ENCODE data around the gene OLA1.
A peak's percentile ranks its signal among the peaks of the same experiment; 100 is the strongest.

Gene OLA1

DNA sequence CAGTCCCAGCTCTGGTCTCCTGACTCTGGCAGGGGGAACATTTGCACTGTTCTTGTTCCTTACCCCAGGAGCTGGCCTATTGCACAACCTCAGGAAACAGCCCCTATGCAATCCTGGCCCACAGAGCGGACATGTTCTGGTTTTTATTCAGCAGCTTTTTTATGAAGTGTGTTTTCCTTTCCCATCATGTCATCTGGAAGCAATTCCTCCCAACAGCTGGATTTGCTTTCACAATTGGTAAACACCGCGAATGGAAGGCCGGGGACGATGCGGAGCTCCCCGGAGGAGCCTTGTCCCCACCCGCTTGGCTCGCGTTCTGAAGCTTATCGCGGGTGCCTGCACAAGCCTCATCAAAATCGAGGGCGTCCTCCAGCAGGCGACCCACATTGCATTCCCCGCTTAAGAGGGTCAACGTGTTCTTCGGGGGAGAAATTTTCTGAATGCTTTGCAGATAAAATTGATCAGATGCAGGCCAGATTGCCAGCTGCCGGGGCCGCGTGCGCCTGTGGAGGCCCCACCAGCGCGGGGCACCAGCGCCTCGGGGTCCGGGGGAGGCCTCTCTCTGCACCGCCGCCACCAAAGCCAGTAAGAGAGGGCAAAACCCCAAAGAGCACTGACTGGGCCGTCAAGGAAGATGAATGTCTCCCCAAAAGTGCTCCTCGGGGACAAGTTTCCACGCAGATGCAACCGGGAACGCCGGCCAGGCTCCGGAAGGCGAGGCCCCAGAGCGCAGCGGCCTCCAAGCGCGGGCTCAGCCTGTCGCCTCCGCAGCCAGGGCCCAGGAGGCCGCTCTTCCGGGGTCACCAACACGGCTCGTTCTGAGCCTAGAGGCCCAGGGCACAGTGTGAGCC, 222.8 kb downstream of the OLA1 start:
- H3K4me3 ChIP-seq (ENCODE audit: low read depth, low read length): no peak overlapping the region
- TF ChIP-seq, protein P1, sequence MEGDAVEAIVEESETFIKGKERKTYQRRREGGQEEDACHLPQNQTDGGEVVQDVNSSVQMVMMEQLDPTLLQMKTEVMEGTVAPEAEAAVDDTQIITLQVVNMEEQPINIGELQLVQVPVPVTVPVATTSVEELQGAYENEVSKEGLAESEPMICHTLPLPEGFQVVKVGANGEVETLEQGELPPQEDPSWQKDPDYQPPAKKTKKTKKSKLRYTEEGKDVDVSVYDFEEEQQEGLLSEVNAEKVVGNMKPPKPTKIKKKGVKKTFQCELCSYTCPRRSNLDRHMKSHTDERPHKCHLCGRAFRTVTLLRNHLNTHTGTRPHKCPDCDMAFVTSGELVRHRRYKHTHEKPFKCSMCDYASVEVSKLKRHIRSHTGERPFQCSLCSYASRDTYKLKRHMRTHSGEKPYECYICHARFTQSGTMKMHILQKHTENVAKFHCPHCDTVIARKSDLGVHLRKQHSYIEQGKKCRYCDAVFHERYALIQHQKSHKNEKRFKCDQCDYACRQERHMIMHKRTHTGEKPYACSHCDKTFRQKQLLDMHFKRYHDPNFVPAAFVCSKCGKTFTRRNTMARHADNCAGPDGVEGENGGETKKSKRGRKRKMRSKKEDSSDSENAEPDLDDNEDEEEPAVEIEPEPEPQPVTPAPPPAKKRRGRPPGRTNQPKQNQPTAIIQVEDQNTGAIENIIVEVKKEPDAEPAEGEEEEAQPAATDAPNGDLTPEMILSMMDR (IDR thresholded peaks at IDR 0.05; ENCODE audit: insufficient read depth, low read depth, low read length, missing control alignments): no peak
- no peak for DNase-seq (ENCODE audit: low read depth)

DNA sequence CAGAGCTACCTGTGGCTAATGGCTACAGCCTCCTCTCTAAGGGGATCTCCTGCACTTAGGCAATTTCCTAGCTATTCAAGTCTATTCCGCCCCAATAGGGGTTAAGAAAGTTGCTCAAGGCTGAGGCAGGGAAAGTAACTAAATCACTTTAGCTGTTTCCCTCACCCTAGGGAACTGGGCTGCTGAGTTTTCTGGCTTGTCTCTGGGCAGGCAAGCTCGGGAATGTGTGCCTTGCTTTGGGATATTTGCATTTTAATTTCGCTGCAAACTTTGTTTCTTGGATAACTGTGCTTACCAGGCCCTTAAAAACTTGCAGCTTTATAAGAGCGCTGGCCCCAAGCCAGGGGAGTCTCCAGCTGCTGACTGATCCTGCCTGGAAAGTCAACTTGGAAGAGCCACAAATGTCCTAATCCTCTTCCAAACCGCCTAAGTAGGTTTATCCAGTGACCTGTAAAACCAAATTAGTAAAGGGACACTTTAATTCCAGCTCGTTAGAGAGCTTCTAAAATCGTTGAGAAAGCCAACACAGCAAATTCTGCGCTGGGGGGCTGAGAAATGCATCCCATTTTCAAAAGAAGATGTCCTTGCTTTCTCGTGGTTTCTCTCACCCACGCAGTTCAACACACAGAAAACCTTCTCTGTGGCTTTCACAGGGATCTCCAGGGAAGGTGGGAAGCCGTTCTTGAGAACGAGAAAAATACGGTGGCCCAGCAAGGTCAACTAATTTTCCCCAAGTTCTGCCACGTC, 223.6 kb downstream of the OLA1 start:
- no peak for DNase-seq (ENCODE audit: low read depth)
- TF ChIP-seq, protein P1 (IDR thresholded peaks at IDR 0.05; ENCODE audit: insufficient read depth, low read depth, low read length, missing control alignments): no peak
- no peak overlapping the region for H3K4me3 ChIP-seq (ENCODE audit: low read depth, low read length)

DNA sequence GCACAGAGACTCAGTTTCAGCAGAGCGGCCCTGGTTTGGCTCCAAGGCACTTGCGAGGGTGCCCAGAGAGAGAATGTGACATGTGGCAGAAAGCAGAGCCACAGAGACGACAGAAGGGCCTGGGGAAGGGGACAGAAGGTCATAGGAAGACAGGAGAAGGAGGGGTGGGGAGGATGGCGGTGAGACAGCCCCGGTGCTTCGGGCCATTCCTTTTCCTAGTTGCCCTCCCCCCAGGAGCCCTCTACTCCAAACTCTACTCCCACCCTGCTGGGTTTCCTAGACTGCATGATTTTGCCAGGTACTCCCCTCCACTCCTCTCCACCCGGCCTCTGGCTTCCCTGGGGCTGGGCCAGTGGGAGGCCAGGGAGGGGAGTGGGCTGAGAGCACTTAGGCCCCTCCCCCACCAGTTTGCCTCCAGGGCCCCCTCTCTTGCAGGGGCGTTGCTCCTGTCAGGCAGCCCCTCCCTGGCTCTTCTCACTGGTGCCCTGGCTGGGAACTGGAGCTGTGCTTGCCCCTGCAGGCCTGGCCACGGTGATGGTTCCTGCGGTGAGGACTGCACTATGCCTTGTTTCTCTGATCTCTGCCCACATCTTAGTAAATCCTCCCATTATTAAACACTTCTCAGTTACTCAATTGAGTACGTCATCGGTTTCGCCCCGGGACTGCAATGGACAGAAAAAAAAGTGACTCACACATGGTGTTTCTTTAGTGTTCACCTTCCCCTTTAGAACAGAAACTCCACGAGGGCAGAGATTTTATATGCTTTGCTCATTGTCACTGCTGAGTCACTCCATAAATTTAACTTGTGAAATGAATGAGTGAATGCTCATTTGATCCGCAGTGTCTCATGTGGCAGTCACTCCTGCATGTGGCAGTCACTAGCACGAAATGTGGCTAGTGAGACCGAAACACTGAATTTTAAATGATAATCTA, 224.5 kb downstream of the OLA1 start:
- no peak overlapping the region for H3K4me3 ChIP-seq (ENCODE audit: low read depth, low read length)
- TF ChIP-seq, protein P1 (IDR thresholded peaks at IDR 0.05; ENCODE audit: insufficient read depth, low read depth, low read length, missing control alignments): no peak

More for the DNA sequence above, 224.5 kb downstream of the OLA1 start:
- peak; percentile 59 for DNase-seq (ENCODE audit: low read depth)

Data from GM12865 (cell line).